Measurements from ENCODE around the gene GNB1. TPM values are rescaled to one million over a fixed set of nuclear protein-coding genes. Genes with fewer than 3 reads are reported as not detected.

The GNB1 gene
- total RNA-seq, 1 donor from 2014 or later = 116 TPM

DNA sequence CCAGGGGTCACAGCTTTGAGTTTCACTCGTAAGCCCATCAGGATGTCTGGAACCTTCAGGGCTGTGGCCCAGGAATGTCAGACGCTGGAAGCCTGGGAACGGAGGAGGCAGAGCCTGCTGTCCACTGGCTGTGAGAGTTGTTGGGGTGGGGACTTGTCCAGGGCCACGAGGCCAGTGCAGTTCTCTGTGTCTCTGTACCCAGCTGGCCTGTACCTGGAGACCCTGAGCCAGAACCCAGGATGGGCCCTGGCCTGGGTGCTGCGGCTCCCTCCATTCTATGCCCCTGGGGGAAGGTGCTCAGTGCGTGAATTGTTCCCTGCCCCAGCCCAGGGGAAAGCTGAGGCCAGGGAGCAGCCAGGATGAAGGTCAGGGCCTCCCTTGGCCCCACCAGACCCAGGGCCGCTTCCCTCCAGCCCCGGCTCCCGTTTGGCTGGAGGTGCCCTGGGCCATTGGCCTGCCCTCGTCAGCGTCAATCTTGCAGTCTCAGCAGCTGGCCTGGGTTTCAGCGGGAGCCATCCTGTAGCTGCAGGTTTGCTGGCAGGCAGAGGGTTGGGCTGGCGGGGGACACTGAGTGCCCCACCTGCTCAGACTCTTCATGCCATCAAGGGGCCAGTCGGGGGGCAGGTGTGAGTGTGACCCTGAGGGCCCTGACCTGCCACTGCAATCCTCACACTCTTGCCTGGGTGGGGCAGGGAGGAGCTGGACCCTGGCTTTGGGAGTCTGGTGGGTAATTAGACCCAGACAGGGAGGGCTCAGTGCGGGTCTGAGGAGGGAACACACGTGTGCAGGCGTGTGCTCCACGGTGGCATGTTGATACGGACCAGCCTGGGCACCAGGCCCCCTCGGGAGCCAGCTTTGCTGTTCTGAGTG, 23.4 kb upstream of the GNB1 start:
- Histone ChIP-seq H3K36me3 (ENCODE audit: control insufficient read depth, insufficient read depth, low read length) (no peaks in the 10 kb centered on the region), H3K4me3 (ENCODE audit: low read depth, low read length) (no peak overlapping the region), H3K27me3 (ENCODE audit: control insufficient read depth, insufficient read depth, low read length) (no peaks in the 10 kb centered on the region)
- DNase-seq (ENCODE audit: low read depth) (no peak), FAIRE-seq (no peak)
- no peak for TF ChIP-seq CTCF (IDR thresholded peaks at IDR 0.05; ENCODE audit: insufficient read depth, low read length, severe bottlenecking)

- H3K4me3 ChIP-seq (ENCODE audit: low read depth, low read length) = no peak overlapping the region
- no peaks in the 10 kb centered on the region for H3K36me3 ChIP-seq (ENCODE audit: control insufficient read depth, insufficient read depth, low read length)
- no peaks in the 10 kb centered on the region for H3K27me3 ChIP-seq (ENCODE audit: control insufficient read depth, insufficient read depth, low read length)
- no peak for TF ChIP-seq CTCF (IDR thresholded peaks at IDR 0.05; ENCODE audit: insufficient read depth, low read length, severe bottlenecking)
- FAIRE-seq (no peak), DNase-seq (ENCODE audit: low read depth) (no peak)
Measured at GRCh38 chr1:1911350-1912041, 20.6 kb upstream of the GNB1 start.

GRCh38 chr1:1910651-1911331, 19.9 kb upstream of the GNB1 start:
- Histone ChIP-seq H3K4me3 (ENCODE audit: low read depth, low read length) (no peak overlapping the region), H3K36me3 (ENCODE audit: control insufficient read depth, insufficient read depth, low read length) (no peaks in the 10 kb centered on the region), H3K27me3 (ENCODE audit: control insufficient read depth, insufficient read depth, low read length) (no peaks in the 10 kb centered on the region)
- DNase-seq (ENCODE audit: low read depth) (no peak), FAIRE-seq (no peak)
- TF ChIP-seq CTCF (IDR thresholded peaks at IDR 0.05; ENCODE audit: insufficient read depth, low read length, severe bottlenecking) = no peak

- TF ChIP-seq CTCF (IDR thresholded peaks at IDR 0.05; ENCODE audit: insufficient read depth, low read length, severe bottlenecking) = no peak
- no peaks in the 10 kb centered on the region for H3K36me3 ChIP-seq (ENCODE audit: control insufficient read depth, insufficient read depth, low read length)
- FAIRE-seq = no peak
- H3K4me3 ChIP-seq (ENCODE audit: low read depth, low read length) = no peak overlapping the region
- H3K27me3 ChIP-seq (ENCODE audit: control insufficient read depth, insufficient read depth, low read length) = no peaks in the 10 kb centered on the region
- DNase-seq (ENCODE audit: low read depth) = no peak
Measured at GRCh38 chr1:1910033-1910465, 19.2 kb upstream of the GNB1 start.

DNA sequence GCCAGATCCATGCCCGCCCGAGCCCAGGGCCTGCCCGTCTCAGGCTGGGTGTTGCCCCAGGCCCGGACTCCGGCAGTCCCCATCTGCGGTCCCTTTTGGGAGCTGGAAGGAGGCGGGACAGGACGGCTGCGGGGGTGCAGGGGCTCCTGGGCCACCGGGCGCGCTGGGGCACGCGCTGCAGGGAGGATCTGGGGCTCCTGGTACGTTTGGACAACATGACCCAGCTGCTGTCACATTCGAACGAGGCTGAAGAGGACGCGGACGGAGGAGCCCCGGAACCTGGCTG, 17.6 kb upstream of the GNB1 start:
- no peak for FAIRE-seq
- Histone ChIP-seq H3K27me3 (ENCODE audit: control insufficient read depth, insufficient read depth, low read length) (no peaks in the 10 kb centered on the region), H3K36me3 (ENCODE audit: control insufficient read depth, insufficient read depth, low read length) (no peaks in the 10 kb centered on the region), H3K4me3 (ENCODE audit: low read depth, low read length) (peak overlapping the region; percentile 57)
- DNase-seq (ENCODE audit: low read depth) = peak; percentile 10
- TF ChIP-seq CTCF (IDR thresholded peaks at IDR 0.05; ENCODE audit: insufficient read depth, low read length, severe bottlenecking) = no peak
